Mammary epithelial cell (primary cell): Measurements from ENCODE around the gene FBLN2.

ENCODE experiments used
- EZH2 ChIP-seq: IDR thresholded peaks from 2 replicates; pipeline ENCODE4 v1.6.1; 2012; ENCODE audit warnings: low read length, inconsistent platforms, borderline replicate concordance
- TF ChIP-seq, protein P1 (sequence below), 2 donors: IDR thresholded peaks in 1 of 2; conservative IDR thresholded peaks in 1 of 2; 2 replicates each; pipeline ENCODE4 v1.5.1; 2011 to 2012; ENCODE audit warnings: inconsistent platforms in 2 of 2, low read length in 2 of 2, mild to moderate bottlenecking in 2 of 2, control low read depth in 1 of 2, low read depth in 1 of 2; ENCODE audit not compliant: insufficient read depth in 1 of 2; ENCODE audit errors: extremely low read depth in 1 of 2

DNA sequence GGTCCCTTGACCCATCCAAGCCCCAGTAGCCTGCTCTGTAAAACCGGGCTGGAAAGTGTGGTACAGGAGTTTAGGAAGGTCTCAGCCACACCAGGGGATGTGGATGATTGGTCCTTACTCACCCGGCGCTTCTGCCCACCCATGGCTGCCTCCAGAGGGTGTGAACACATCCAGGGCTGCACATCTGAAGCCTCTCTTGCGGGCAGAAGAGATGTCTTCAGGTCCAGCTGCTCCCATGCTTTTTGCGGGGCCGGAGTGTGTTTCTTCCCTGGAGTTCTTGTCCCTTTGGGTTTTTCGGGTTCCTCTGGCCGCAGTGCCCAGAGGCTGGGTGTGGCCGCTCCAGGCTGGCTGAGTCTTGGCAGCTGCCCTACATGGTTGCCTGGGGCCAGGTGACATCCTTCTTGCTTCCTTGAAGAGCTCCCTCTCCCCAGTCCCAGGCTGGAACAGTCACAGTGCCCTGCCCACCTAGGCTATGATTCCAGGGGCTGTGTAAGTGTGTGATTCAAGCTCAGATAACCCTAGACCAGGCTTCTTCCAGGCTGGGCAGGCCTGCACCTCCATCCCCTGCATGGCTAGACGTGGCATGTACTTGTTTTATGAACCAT, 34.9 kb upstream of the FBLN2 start:
- TF ChIP-seq, protein P1, sequence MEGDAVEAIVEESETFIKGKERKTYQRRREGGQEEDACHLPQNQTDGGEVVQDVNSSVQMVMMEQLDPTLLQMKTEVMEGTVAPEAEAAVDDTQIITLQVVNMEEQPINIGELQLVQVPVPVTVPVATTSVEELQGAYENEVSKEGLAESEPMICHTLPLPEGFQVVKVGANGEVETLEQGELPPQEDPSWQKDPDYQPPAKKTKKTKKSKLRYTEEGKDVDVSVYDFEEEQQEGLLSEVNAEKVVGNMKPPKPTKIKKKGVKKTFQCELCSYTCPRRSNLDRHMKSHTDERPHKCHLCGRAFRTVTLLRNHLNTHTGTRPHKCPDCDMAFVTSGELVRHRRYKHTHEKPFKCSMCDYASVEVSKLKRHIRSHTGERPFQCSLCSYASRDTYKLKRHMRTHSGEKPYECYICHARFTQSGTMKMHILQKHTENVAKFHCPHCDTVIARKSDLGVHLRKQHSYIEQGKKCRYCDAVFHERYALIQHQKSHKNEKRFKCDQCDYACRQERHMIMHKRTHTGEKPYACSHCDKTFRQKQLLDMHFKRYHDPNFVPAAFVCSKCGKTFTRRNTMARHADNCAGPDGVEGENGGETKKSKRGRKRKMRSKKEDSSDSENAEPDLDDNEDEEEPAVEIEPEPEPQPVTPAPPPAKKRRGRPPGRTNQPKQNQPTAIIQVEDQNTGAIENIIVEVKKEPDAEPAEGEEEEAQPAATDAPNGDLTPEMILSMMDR (conservative IDR thresholded peaks at IDR 0.05 in 1 of 2, IDR thresholded peaks at IDR 0.05 in 1 of 2; ENCODE audit: extremely low read depth in 1 of 2, insufficient read depth in 1 of 2, low read depth in 1 of 2, low read length in 2 of 2) = no peak
- no peak for TF ChIP-seq EZH2
